Right lobe of liver (tissue), 4 donors: ENCODE results near the gene WDR93.

ENCODE experiments used
- POLR2A ChIP-seq: fragments of 450-650 bp; IDR thresholded peaks from one replicate; pipeline ENCODE4 v1.6.1; 2017; ENCODE audit warnings: antibody characterized with exemption, mild to moderate bottlenecking
- TF ChIP-seq, protein P1 (sequence below), 4 donors: fragments of 200-600 bp in 3 of 4; fragments of 450-650 bp in 1 of 4; IDR thresholded peaks; one replicate each; pipeline versions ENCODE4 v1.5.1 to v1.8.0; 2016 to 2022; ENCODE audit warnings: antibody characterized with exemption in 4 of 4, mild to moderate bottlenecking in 2 of 4
- donor health status: DM: no; HTN: no; CAD: no.
- donor health status: DM: no; HTN: no; CAD: no.
- donor health status: DM: no; HTN: yes; CAD: no.

DNA sequence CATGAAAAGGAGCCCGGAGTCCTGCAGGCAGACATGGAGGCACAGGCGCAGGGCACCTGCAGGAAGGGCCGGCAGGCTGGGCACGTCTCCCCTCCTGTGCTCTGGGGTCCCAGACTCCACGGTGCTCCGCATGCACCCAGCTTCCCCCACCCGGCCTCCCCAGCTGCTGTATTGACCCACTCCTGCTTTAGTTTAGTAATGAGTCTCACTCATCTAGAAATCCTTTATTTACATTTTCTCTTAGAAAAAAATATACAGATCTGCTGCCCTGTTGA is 94.0 kb downstream of the WDR93 start:
- TF ChIP-seq, protein P1, sequence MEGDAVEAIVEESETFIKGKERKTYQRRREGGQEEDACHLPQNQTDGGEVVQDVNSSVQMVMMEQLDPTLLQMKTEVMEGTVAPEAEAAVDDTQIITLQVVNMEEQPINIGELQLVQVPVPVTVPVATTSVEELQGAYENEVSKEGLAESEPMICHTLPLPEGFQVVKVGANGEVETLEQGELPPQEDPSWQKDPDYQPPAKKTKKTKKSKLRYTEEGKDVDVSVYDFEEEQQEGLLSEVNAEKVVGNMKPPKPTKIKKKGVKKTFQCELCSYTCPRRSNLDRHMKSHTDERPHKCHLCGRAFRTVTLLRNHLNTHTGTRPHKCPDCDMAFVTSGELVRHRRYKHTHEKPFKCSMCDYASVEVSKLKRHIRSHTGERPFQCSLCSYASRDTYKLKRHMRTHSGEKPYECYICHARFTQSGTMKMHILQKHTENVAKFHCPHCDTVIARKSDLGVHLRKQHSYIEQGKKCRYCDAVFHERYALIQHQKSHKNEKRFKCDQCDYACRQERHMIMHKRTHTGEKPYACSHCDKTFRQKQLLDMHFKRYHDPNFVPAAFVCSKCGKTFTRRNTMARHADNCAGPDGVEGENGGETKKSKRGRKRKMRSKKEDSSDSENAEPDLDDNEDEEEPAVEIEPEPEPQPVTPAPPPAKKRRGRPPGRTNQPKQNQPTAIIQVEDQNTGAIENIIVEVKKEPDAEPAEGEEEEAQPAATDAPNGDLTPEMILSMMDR (IDR thresholded peaks at IDR 0.05) = no peak
- TF ChIP-seq POLR2A = no peak
